GM06990 (cell line): ENCODE measurements around the gene RPL37.
"Not testable (repeated sequence)": the region's sequence is repeated elsewhere in the genome, so short reads cannot be mapped to it uniquely, and the experiment has no call there.

Experiments
- DNase-seq: peaks from one replicate; pipeline ENCODE4 v3.0.0-alpha.2; 2011; ENCODE audit not compliant: insufficient read length; ENCODE audit errors: extremely low read depth
- H3K27me3 ChIP-seq: replicated peaks from 2 replicates; pipeline ENCODE4 v1.6.0; 2011; ENCODE audit warnings: low read length; ENCODE audit not compliant: control insufficient read depth, insufficient read depth
- H3K36me3 ChIP-seq: 2 replicates; pipeline ENCODE4 v1.5.1; 2011; ENCODE audit warnings: low read length; ENCODE audit not compliant: control insufficient read depth, insufficient read depth
- H3K4me3 ChIP-seq: replicated peaks from 2 replicates; pipeline ENCODE4 v1.5.1; 2011; ENCODE audit warnings: low read depth, mild to moderate bottlenecking, control low read depth, low read length
- CTCF ChIP-seq: IDR thresholded peaks from 2 replicates; pipeline ENCODE4 v1.5.1; 2011; ENCODE audit warnings: low read length, control low read depth, mild to moderate bottlenecking, inconsistent platforms; ENCODE audit not compliant: insufficient read depth, poor library complexity, severe bottlenecking

Gene RPL37

GRCh38 chr5:40875958-40876357 is 40.9 kb upstream of the RPL37 start:
- Histone ChIP-seq H3K4me3 (no peak overlapping the region), H3K27me3 (no peaks in the 10 kb centered on the region), H3K36me3 (no peaks in the 10 kb centered on the region)
- TF ChIP-seq CTCF, result no peak
- no peak for DNase-seq

- no peak overlapping the region for H3K4me3 ChIP-seq
- no peak for TF ChIP-seq CTCF
- no peak for DNase-seq
- H3K36me3 ChIP-seq, result no peaks in the 10 kb centered on the region
- H3K27me3 ChIP-seq, result no peaks in the 10 kb centered on the region
Measured at GRCh38 chr5:40873286-40873880, 38.4 kb upstream of the RPL37 start.

GRCh38 chr5:40872253-40872652 is 37.2 kb upstream of the RPL37 start:
- H3K4me3 ChIP-seq, H3K27me3 ChIP-seq, H3K36me3 ChIP-seq, DNase-seq: not testable (repeated sequence)

GRCh38 chr5:40871177-40871576 is 36.2 kb upstream of the RPL37 start:
- DNase-seq, result no peak
- TF ChIP-seq CTCF, result no peak
- Histone ChIP-seq H3K4me3 (no peak overlapping the region), H3K36me3 (no peaks in the 10 kb centered on the region), H3K27me3 (no peaks in the 10 kb centered on the region)

- no peak for DNase-seq
- TF ChIP-seq CTCF, result no peak
- Histone ChIP-seq H3K4me3 (no peak overlapping the region), H3K36me3 (no peaks in the 10 kb centered on the region), H3K27me3 (no peaks in the 10 kb centered on the region)
Measured at GRCh38 chr5:40869384-40869783, 34.4 kb upstream of the RPL37 start.

- DNase-seq, result no peak
- TF ChIP-seq CTCF, result no peak
- H3K36me3 ChIP-seq, result no peaks in the 10 kb centered on the region
- H3K27me3 ChIP-seq, result no peaks in the 10 kb centered on the region
- H3K4me3 ChIP-seq, result no peak overlapping the region
Measured at GRCh38 chr5:40866844-40867243, 31.8 kb upstream of the RPL37 start.

- H3K4me3 ChIP-seq, H3K36me3 ChIP-seq, H3K27me3 ChIP-seq, DNase-seq: not testable (repeated sequence)
Measured at GRCh38 chr5:40865004-40865403, 30.0 kb upstream of the RPL37 start.
